ENCODE data around the gene HPS6. TPM values are rescaled to one million over a fixed set of nuclear protein-coding genes. Genes with fewer than 3 reads are reported as not detected.

The HPS6 gene
- total RNA-seq, 1 donor from 2014 or later: 31.5 TPM

Other genes starting within 250 kb of the HPS6 start
- 43.8 and 64.3 TPM in 2 replicates for gene OGA, start 246.9 kb upstream of the HPS6 start, total RNA-seq
- gene KCNIP2, start 221.5 kb upstream of the HPS6 start, total RNA-seq: under 0.01 and 0.20 TPM in 2 replicates
- 4.1 and 4.8 TPM in 2 replicates for gene ARMH3, start 9.2 kb upstream of the HPS6 start, total RNA-seq
- gene LDB1, start 55.0 kb downstream of the HPS6 start, total RNA-seq: 31.4 and 41.1 TPM in 2 replicates
- 5.7 and 8.9 TPM in 2 replicates for gene PPRC1, start 67.7 kb downstream of the HPS6 start, total RNA-seq
- gene NOLC1, start 87.0 kb downstream of the HPS6 start, total RNA-seq: 15.7 and 18.3 TPM in 2 replicates
- gene ELOVL3, start 160.9 kb downstream of the HPS6 start, total RNA-seq: not detected in 2 replicates
- not detected in 2 replicates for gene PITX3, start 176.2 kb downstream of the HPS6 start, total RNA-seq
- gene GBF1, start 180.2 kb downstream of the HPS6 start, total RNA-seq: 10.3 and 10.9 TPM in 2 replicates

All from lung microvascular endothelial cell (primary cell).